GM18858 (cell line): ENCODE data around the gene C19orf67.

Experiments
- ATAC-seq: cut with Tn5 transposase; IDR thresholded peaks from one replicate; pipeline ENCODE4 v1.9.1; 2021; ENCODE audit not compliant: unreplicated experiment

C19orf67 gene

DNA sequence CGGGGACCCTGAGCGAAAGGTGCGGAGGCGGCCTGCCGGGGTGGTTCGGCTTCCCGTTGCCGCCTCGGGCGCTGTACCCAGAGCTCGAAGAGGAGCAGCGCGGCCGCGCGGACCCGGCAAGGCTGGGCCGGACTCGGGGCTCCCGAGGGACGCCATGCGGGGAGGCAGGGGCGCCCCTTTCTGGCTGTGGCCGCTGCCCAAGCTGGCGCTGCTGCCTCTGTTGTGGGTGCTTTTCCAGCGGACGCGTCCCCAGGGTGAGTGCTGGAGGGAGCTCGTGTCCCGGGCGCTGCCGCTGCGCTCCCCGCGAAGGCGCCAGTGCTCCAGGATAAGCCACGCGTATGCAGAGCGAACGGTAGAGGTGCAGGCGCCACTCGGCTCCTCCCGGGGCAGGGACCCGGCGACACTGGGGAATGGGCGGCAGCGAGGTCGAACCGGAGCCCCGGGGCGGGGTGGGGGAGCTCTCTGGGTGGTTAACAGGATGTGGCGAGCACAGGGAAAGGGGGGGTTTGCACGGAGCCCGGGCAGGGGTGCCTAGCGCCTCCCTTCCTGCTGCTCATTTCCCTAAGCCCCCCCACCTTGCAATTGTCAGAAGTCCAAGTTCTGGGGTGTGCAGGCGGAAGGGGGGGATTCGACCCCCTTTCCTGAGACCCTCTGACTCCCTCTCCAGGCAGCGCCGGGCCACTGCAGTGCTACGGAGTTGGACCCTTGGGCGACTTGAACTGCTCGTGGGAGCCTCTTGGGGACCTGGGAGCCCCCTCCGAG is 53.7 kb downstream of the C19orf67 start, which contains the start of gene IL27RA:
IL27RA (plus strand) TSS at position 44 of the 762 bp plus-strand sequence; CDS start at position 155, 111 bp downstream.
- ATAC-seq = no peak
